ENCODE data around the gene RUNX2. TPM values are rescaled to one million over a fixed set of nuclear protein-coding genes. Genes with fewer than 3 reads are reported as not detected.
A peak's percentile ranks its signal among the peaks of the same experiment; 100 is the strongest.

The RUNX2 gene
- total RNA-seq, 3 donors from 2014 or later = 2.7 to 7.3 (median 7.2) TPM

- H3K9me3 ChIP-seq = no peaks in the 10 kb centered on the region
- no peaks in the 10 kb centered on the region for H3K27me3 ChIP-seq
- H3K27ac ChIP-seq = no peak overlapping the region
- no peaks in the 10 kb centered on the region for H3K4me1 ChIP-seq
- no peak for TF ChIP-seq CTCF (IDR thresholded peaks at IDR 0.05)
- no peak overlapping the region for H3K4me3 ChIP-seq
- no peaks in the 10 kb centered on the region for H3K36me3 ChIP-seq
- no peak for DNase-seq (ENCODE audit: low spot score in 2 of 2)
- intact Hi-C loops (cut with DNase I; ENCODE audit: low total_unique reads) = no loop called here
Observed at GRCh38 chr6:45634231-45634630, 306.1 kb downstream of the RUNX2 start.

- no peak for DNase-seq (ENCODE audit: low spot score in 2 of 2)
- no peak for TF ChIP-seq POLR2AphosphoS5 (IDR thresholded peaks at IDR 0.05)
- no peak for TF ChIP-seq CTCF (IDR thresholded peaks at IDR 0.05)
- TF ChIP-seq POLR2A (IDR thresholded peaks at IDR 0.05) = no peak
- intact Hi-C loops (cut with DNase I; ENCODE audit: low total_unique reads) = no loop called here
- Histone ChIP-seq H3K27ac (no peak overlapping the region), H3K27me3 (no peaks in the 10 kb centered on the region), H3K4me3 (peak overlapping the region in 1 of 3 donors; percentile 9), H3K36me3 (no peaks in the 10 kb centered on the region), H3K4me1 (no peaks in the 10 kb centered on the region), H3K9me3 (no peaks in the 10 kb centered on the region)
Observed at GRCh38 chr6:45635284-45635867, 307.2 kb downstream of the RUNX2 start.

- H3K27ac ChIP-seq = no peak overlapping the region
- no peak overlapping the region for H3K4me3 ChIP-seq
- H3K9me3 ChIP-seq = no peaks in the 10 kb centered on the region
- no peak for DNase-seq (ENCODE audit: low spot score in 2 of 2)
- TF ChIP-seq CTCF (IDR thresholded peaks at IDR 0.05) (no peak), POLR2A (IDR thresholded peaks at IDR 0.05) (no peak), POLR2AphosphoS5 (IDR thresholded peaks at IDR 0.05) (no peak)
- intact Hi-C loops (cut with DNase I; ENCODE audit: low total_unique reads) = no loop called here
- no peaks in the 10 kb centered on the region for H3K27me3 ChIP-seq
- H3K4me1 ChIP-seq = no peaks in the 10 kb centered on the region
- H3K36me3 ChIP-seq = no peaks in the 10 kb centered on the region
Observed at GRCh38 chr6:45637056-45637455, 308.9 kb downstream of the RUNX2 start.

GRCh38 chr6:45637611-45638257 is 309.6 kb downstream of the RUNX2 start:
- intact Hi-C loops (cut with DNase I; ENCODE audit: low total_unique reads) = no loop called here
- no peaks in the 10 kb centered on the region for H3K9me3 ChIP-seq
- no peak overlapping the region for H3K27ac ChIP-seq
- H3K4me1 ChIP-seq = no peaks in the 10 kb centered on the region
- no peak for DNase-seq (ENCODE audit: low spot score in 2 of 2)
- H3K36me3 ChIP-seq = no peaks in the 10 kb centered on the region
- H3K27me3 ChIP-seq = no peaks in the 10 kb centered on the region
- TF ChIP-seq CTCF (IDR thresholded peaks at IDR 0.05) = no peak
- no peak for TF ChIP-seq POLR2A (IDR thresholded peaks at IDR 0.05)
- no peak for TF ChIP-seq POLR2AphosphoS5 (IDR thresholded peaks at IDR 0.05)
- no peak overlapping the region for H3K4me3 ChIP-seq

GRCh38 chr6:45640081-45640491 is 312.0 kb downstream of the RUNX2 start:
- DNase-seq (ENCODE audit: low spot score in 2 of 2) = no peak
- Histone ChIP-seq H3K27me3 (no peaks in the 10 kb centered on the region), H3K27ac (no peak overlapping the region), H3K36me3 (no peaks in the 10 kb centered on the region), H3K9me3 (no peaks in the 10 kb centered on the region), H3K4me1 (no peaks in the 10 kb centered on the region), H3K4me3 (no peak overlapping the region)
- TF ChIP-seq CTCF (IDR thresholded peaks at IDR 0.05) = no peak
- no peak for TF ChIP-seq POLR2A (IDR thresholded peaks at IDR 0.05)
- no peak for TF ChIP-seq POLR2AphosphoS5 (IDR thresholded peaks at IDR 0.05)
- intact Hi-C loops (cut with DNase I; ENCODE audit: low total_unique reads) = no loop called here

Data from breast epithelium (tissue), 4 donors.